NCI-H1092 treated with DMSO at 0.1 percent for 48 hours (cell line): ENCODE data around the gene CHCHD4.

ENCODE experiments used
- DNase-seq: peaks from one replicate; lab custom pipeline; 2025; lab: John Stamatoyannopoulos, UW

Gene CHCHD4

DNA sequence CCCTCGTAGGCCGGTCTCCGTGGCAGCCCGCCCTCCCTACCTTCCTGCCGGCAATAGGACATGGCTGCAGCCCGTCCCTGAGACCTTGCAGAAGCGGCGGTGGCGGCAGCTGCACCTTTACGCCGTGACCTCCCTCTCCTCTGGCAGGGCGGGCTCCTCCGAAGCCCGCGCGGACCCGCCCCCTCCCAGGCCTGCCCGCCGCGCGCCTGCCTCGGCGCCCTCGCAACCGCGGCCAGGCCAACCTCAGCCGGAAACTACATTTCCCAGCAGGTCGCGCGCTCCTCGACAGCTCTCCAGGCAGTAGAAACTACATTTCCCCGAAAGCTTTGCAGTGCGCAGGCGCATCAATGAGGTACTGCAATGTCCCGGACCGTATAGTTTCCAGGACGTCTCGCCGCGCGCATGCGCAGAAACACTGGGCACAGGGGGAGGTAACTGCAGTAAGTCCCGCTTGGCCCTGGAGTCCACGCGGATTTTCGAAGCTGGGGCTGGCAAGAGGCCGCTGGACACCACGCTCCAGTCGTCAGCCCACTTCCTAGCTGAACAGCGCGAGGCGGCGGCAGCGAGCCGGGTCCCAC, at the start of gene CHCHD4, which contains the start of gene TMEM43:
Gene CHCHD4 (minus strand): TSS at position 256 of the 578 bp plus-strand sequence. CDS start 194 bp downstream, at position 62.
Gene TMEM43 (plus strand): TSS at position 438 of the 578 bp plus-strand sequence. CDS start 142 bp downstream, outside the sequence.
- peak; percentile 98 for DNase-seq

- DNase-seq, result no peak
Observed at GRCh38 chr3:14172496-14172895, 47.8 kb upstream of the CHCHD4 start.

GRCh38 chr3:14170531-14171159, 46.0 kb upstream of the CHCHD4 start:
- DNase-seq, result no peak

DNA sequence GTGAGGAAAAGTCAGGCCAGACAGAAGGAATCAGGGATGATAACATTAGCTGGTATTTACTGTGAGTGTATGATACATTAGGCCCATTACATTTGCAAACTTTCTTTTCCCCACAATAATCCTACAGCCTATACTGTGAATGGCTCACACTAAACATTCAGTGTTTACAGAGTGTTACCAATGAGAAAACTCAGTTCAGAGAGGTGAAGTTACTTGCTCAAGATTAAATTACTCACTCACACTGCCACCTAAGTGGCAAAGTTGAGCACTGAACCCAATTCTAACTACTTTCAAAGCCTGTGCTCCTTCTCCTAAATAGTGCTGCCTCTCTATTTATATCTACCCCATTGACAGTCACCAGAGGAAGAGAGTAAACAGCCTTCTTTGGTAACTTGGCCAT, 45.2 kb upstream of the CHCHD4 start:
- no peak for DNase-seq

DNA sequence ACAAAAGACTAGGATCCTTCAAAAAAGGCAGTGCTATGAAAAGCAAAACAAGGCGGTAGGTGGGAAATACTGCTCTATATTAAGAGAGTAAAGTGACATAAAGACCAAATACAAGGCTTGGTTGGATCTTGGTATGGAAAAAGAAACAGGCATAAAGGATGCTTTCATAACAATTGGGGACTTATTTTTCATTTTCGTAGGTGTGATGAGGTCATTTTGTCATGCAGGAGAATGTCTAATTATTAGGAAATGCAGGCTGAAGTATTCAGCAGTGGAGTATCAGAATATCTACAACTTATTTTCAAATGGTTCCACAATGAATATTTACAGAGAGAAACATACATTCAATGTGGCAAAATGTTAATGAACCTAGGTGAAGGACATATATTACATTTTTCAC, 44.8 kb upstream of the CHCHD4 start:
- no peak for DNase-seq

- DNase-seq, result no peak
Observed at GRCh38 chr3:14166877-14167603, 42.4 kb upstream of the CHCHD4 start.

DNA sequence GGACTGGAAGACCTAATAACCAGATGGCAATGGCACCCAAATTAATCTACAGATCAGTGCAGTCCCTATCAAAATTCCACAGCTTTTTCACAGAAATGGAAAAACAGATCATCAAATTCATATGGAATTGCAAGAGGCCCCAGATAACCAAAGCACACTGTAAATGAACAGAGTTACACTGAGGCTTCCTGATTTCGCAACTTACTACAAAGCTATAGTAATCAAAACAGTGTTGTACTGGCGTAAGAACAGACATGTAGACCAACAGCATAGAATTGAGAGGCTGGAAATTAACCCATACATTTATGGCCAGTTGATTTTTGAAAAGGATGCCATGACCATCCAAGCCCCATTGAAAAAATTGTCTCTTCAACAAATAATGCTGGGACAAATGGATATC, 37.5 kb upstream of the CHCHD4 start:
- no peak for DNase-seq

DNA sequence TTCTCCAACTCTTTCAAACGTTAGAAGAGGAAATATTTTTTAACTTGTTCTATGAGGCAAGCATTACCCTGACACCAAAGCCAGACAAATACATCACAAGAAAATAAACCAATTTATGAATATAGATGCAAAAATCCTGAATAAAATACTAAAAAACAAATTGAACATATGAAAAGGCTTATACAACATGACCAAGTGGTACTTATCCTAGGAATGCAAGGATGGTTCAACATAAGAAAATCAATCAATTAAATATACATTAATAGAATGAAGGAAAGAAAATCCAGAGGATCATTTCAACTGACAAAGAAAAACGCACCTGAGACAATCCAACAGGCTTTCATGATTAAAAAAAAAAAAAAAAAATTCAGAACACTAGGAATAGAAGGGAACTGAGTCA, 36.6 kb upstream of the CHCHD4 start:
- DNase-seq, result no peak

DNA sequence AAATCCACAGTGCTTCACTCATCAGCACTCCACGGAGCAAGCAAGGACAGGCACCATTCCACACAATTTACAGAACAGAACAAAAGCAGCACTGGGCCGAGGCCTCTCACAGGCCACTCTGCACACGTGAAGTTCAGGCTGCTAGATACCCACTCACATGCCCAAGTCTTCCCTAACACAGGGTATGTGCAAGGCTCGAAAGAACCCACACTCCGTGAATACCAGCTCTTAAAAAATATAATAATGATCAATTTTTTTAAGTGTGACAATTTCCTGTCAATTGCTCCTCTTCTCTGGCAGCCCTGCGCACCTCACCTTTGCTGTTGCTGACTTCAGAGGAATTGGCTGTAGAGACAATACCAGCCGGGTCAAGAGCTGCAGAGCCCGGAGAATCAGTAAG, 34.8 kb upstream of the CHCHD4 start:
- no peak for DNase-seq

DNA sequence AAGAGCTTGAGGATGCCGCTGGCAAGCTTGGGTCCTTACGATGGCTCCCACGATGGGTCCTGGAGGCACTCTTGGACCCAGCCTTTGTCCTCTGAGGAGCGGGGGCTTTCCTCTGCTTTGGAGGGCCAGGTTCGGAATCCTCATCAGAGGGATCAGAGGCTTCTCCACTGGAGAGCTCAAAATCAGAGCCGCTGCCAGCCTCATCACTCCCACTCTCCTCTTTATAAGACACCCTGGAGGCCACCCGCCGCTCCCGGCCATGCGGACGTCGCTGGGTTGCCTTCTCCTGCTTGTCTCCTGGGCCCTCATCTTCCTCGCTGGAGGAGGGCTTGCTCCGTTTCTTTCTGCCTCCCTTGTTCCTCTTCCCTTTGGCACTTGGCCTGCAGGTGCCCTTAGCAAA, 33.7 kb upstream of the CHCHD4 start:
- no peak for DNase-seq

GRCh38 chr3:14157951-14158350, 33.3 kb upstream of the CHCHD4 start:
- no peak for DNase-seq

DNA sequence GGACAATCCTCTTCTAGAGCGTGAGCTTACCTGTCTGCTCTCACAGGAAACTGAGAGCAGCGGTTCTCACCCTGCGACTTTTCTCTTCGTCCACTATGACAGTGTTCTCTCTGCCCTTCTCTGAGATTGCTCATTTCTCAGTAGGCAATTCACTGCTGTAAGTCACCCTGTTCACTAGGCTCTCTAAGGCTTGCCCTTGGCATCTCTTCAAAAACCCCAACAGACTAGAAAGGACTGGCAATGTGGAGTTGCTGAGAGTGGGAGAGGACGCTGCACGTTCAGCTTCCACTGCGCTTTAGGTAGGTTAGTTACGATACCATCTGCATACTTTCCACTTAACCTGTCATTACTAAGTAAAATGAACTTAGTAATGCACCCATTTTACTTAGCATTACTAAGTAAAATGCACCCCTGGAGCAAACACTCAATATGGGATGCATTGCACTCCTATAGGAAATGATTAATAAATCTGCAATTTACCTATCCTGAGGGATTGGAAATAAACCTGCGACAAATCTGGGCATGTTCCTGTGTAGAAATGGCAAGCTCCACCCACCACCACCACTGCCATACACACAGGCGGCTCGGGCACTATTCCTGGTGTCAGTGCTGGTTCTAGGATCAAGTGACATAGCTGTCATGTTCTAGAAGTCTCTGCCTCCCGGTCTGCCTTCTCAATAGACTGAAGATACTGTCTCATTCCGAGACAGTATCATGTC, 32.3 kb upstream of the CHCHD4 start:
- DNase-seq, result no peak

GRCh38 chr3:14156201-14156600, 31.5 kb upstream of the CHCHD4 start:
- DNase-seq, result no peak

DNA sequence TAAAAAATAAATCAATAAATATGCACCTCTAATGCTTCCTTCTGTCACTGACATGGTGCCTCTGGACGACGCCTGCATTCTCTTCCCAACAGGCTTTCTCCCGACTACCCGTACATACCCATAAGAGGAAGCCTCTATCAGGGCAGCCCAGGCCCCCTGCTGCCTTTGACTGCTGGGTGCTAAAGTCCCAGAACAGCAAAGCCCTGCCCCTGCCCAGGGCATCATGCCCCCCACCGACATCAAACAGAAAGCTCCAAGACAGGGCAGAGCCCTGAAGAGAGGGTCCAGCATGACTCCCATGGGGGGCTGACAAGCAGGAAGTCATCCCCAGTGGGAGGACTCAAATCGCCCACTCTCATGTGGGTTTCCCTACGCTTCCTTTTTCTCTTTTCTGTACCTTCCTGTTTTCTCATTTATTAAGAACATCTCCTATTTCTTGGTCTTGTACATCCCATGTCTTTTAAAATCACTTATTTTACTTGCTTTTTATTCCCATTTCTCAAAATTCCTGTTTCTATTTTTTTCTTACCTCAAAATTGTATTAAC, 30.3 kb upstream of the CHCHD4 start:
- DNase-seq, result no peak

DNA sequence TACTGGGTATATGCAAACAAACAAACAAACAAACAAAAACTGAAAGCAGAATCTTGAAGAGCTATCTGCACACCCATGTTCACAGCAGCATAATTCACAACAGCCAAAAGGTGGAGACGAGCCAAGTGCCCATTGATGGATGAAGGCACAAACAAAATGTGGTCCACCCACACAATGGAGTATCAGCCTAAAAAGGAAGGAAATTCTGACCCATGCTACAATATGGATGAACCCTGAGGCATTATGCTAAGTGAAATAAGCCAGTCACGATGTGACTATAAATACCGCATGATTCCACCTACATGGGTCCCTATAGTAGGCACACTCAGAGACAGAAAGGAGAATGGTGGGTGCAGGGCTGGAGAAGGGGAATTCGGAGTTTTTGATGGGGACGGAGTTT, 29.6 kb upstream of the CHCHD4 start:
- DNase-seq, result no peak

DNA sequence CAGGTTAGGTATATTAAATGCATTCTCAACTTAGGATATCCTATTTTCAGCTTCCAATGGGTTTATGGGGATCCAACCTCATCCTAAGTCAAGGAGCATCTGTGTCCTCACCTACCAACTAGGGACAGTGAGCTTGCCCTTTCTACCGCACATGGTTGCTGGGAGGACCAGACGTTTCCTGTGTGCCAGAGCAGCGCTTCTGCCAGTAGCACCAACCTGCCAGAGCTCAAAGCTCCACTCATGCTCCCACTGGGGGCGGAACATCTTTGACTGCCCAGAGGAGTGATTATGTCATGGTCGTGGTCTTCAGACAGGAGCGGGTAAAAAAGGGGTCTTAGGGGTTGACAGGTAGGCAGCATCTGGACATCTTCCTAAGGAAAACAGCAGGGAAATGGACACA, 29.0 kb upstream of the CHCHD4 start:
- DNase-seq, result no peak

DNA sequence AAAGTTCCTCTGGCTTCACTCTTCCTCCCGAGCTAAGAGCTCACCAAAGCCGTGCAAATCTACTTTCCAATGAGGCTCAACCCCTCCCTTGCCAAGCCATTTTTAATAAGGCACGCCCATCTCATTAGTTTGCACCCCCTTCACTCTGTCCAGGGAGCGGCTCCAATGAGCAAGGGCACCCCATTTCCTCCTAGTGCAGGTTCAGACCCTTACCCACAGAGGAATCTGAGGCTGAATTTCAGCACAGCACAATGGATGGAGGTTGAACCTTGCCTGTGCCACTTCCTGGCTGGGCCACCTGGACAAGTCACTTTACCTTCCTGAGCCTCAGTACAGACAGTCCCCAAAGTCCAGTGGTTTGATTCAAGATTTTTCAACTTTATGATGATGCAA, 28.3 kb upstream of the CHCHD4 start:
- no peak for DNase-seq

- DNase-seq, result no peak
Observed at GRCh38 chr3:14152233-14152962, 27.7 kb upstream of the CHCHD4 start.

GRCh38 chr3:14151471-14152083, 26.9 kb upstream of the CHCHD4 start:
- no peak for DNase-seq

DNA sequence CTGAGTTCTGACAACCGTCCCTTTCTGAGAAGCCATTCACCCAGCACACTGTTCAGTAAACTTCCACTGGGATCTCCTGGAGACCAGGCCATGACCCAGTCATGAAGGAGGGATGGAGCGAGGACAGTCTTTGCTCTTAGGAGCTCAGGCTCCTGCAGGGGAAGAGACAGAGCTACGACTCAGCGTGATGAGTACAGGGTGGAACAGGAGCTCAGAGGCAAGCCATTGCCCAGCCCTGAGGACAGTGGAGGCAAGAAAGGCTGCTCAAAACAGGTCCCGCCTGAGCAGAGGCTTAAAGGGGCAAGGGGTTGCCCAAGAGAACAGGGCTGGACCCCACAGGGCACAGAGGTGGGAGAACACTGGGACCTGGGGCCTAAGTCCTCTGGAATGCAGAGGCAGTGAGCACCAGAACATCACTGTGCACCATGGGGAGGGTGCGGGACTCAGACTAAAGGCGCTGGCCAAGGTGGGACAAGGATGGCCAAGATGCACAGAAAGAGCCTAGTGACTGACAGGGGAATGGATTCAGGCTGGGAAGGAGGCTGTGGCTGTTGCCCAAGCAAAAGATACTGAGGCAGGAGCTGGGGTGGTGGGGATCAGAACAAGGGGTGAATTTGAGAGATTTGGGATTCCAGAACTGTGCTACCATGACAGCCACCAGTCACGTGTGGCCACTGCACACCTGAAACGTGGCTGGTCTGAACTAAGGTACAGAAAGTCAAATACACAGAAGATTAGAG, 26.0 kb upstream of the CHCHD4 start:
- DNase-seq, result no peak

- no peak for DNase-seq
Observed at GRCh38 chr3:14150078-14150477, 25.4 kb upstream of the CHCHD4 start.
